Measurements from ENCODE around the gene PPP1R11.

The PPP1R11 gene

GRCh38 chr6:30073489-30074235, 6.7 kb downstream of the PPP1R11 start:
- TF ChIP-seq FOXP2 (optimal IDR thresholded peaks at IDR 0.05; ENCODE audit: borderline replicate concordance, extremely low read depth, extremely low read length, insufficient read depth) (no peak), REST (IDR thresholded peaks at IDR 0.05; ENCODE audit: insufficient read depth in 1 of 2, low read depth in 2 of 2, low read length in 2 of 2) (no peak), TAF1 (IDR thresholded peaks at IDR 0.05; ENCODE audit: borderline replicate concordance, insufficient read depth, low read length) (no peak), POLR2AphosphoS5 (IDR thresholded peaks at IDR 0.05; ENCODE audit: low read depth, low read length) (no peak), SIN3A (IDR thresholded peaks at IDR 0.05; ENCODE audit: borderline replicate concordance, insufficient read depth, low read length) (no peak)

GRCh38 chr6:30074331-30075093, 7.5 kb downstream of the PPP1R11 start:
- TF ChIP-seq SIN3A (IDR thresholded peaks at IDR 0.05; ENCODE audit: borderline replicate concordance, insufficient read depth, low read length), result no peak
- TF ChIP-seq POLR2AphosphoS5 (IDR thresholded peaks at IDR 0.05; ENCODE audit: low read depth, low read length), result no peak
- TF ChIP-seq REST (IDR thresholded peaks at IDR 0.05; ENCODE audit: insufficient read depth in 1 of 2, low read depth in 2 of 2, low read length in 2 of 2), result no peak
- no peak for TF ChIP-seq TAF1 (IDR thresholded peaks at IDR 0.05; ENCODE audit: borderline replicate concordance, insufficient read depth, low read length)
- TF ChIP-seq FOXP2 (optimal IDR thresholded peaks at IDR 0.05; ENCODE audit: borderline replicate concordance, extremely low read depth, extremely low read length, insufficient read depth), result no peak

DNA sequence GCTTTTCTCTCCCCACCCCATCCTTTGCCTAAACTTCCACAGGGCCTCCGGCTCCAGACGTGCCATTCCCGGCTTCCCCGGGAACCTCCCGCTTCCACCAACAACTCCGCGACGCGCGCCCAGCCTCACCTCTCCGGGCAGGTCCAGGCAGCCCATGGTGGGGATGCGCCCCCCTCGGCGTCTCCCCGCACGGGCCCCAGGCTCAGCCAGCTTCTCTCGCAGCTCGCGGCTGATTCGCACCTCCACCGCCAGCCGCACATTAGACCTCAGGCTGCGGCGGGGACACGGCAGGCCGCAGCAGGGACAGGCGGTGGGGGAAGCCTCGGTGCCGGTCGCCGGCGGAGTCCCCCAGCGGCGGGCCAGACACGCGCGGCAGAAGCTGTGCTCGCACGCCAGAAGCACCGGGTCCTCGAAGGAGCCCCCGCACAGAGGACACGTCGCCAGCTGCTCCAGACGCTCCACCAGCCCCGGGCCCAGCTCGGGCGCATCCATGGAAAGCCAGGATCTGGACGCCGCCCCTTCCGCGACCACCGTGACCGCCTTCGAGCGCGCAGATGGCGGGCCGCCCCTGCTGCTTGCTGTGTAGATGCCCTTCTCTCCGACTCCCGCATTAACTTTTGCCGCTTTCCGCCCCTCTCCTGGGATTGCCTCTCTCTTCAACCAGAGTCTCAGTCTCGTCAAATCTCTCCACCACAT, 8.2 kb downstream of the PPP1R11 start, which contains the start of gene RNF39:
Gene RNF39 (minus strand): TSS at position 676 of the 696 bp plus-strand sequence. CDS start 184 bp downstream, at position 492.
- TF ChIP-seq FOXP2 (optimal IDR thresholded peaks at IDR 0.05; ENCODE audit: borderline replicate concordance, extremely low read depth, extremely low read length, insufficient read depth), result no peak
- TF ChIP-seq SIN3A (IDR thresholded peaks at IDR 0.05; ENCODE audit: borderline replicate concordance, insufficient read depth, low read length), result no peak
- no peak for TF ChIP-seq TAF1 (IDR thresholded peaks at IDR 0.05; ENCODE audit: borderline replicate concordance, insufficient read depth, low read length)
- no peak for TF ChIP-seq POLR2AphosphoS5 (IDR thresholded peaks at IDR 0.05; ENCODE audit: low read depth, low read length)
- no peak for TF ChIP-seq REST (IDR thresholded peaks at IDR 0.05; ENCODE audit: insufficient read depth in 1 of 2, low read depth in 2 of 2, low read length in 2 of 2)

GRCh38 chr6:30075790-30076732, 9.1 kb downstream of the PPP1R11 start:
- TF ChIP-seq POLR2AphosphoS5 (IDR thresholded peaks at IDR 0.05; ENCODE audit: low read depth, low read length) (no peak), REST (IDR thresholded peaks at IDR 0.05; ENCODE audit: insufficient read depth in 1 of 2, low read depth in 2 of 2, low read length in 2 of 2) (no peak), TAF1 (IDR thresholded peaks at IDR 0.05; ENCODE audit: borderline replicate concordance, insufficient read depth, low read length) (no peak), FOXP2 (optimal IDR thresholded peaks at IDR 0.05; ENCODE audit: borderline replicate concordance, extremely low read depth, extremely low read length, insufficient read depth) (no peak), SIN3A (IDR thresholded peaks at IDR 0.05; ENCODE audit: borderline replicate concordance, insufficient read depth, low read length) (no peak)

Data from PFSK-1 (cell line).